HepG2 (cell line): Measurements from ENCODE around the gene PARD3. TPM values are rescaled to one million over a fixed set of nuclear protein-coding genes. Genes with fewer than 3 reads are reported as not detected.

Source experiments
- AFF4 ChIP-seq: sonication (generic); formaldehyde crosslinking; IDR thresholded peaks from 2 replicates; pipeline ENCODE4 v1.4.0; 2020; ENCODE audit warnings: missing genetic modification reagents
- AGO2 ChIP-seq: fragments of 200-400 bp; formaldehyde crosslinking; optimal IDR thresholded peaks from 2 replicates; pipeline ENCODE3; 2017; ENCODE audit warnings: mild to moderate bottlenecking, low read depth, low read length, moderate library complexity
- ATF5 ChIP-seq: sonication (generic); formaldehyde crosslinking; IDR thresholded peaks from 2 replicates; pipeline ENCODE4 v1.4.0; 2020; ENCODE audit warnings: mild to moderate bottlenecking, low read depth, missing genetic modification reagents
- ATF7-NPFF ChIP-seq: sonication (generic); formaldehyde crosslinking; IDR thresholded peaks from 2 replicates; pipeline ENCODE4 v1.8.1; 2023; ENCODE audit warnings: mild to moderate bottlenecking, low read depth, missing genetic modification reagents, moderate library complexity
- CEBPG ChIP-seq: IDR thresholded peaks from 2 replicates; pipeline ENCODE4 v1.6.1; 2016
- ETV5 ChIP-seq: IDR thresholded peaks from 2 replicates; pipeline ENCODE4 v1.6.1; 2018; ENCODE audit warnings: missing biosample characterization, missing genetic modification reagents, inconsistent platforms, borderline replicate concordance
- FOSL1 ChIP-seq: sonication (generic); formaldehyde crosslinking; IDR thresholded peaks from 2 replicates; pipeline ENCODE4 v1.9.0; 2021; ENCODE audit warnings: missing genetic modification reagents, borderline replicate concordance
- HOXD1 ChIP-seq: sonication (generic); formaldehyde crosslinking; IDR thresholded peaks from 2 replicates; pipeline ENCODE4 v1.5.0; 2020; ENCODE audit warnings: missing genetic modification reagents
- MEIS1 ChIP-seq: sonication (generic); formaldehyde crosslinking; IDR thresholded peaks from 2 replicates; pipeline ENCODE4 v1.9.0; 2021; ENCODE audit warnings: mild to moderate bottlenecking, missing genetic modification reagents, moderate library complexity, borderline replicate concordance
- MZF1 ChIP-seq: sonication (generic); formaldehyde crosslinking; IDR thresholded peaks from 2 replicates; pipeline ENCODE4 v1.8.1; 2023; ENCODE audit warnings: mild to moderate bottlenecking, missing genetic modification reagents, borderline replicate concordance
- NR1H2 ChIP-seq: sonication (generic); formaldehyde crosslinking; IDR thresholded peaks from 2 replicates; pipeline ENCODE4 v1.8.1; 2022; ENCODE audit warnings: low read depth, missing genetic modification reagents, borderline replicate concordance
- PATZ1 ChIP-seq: sonication (generic); formaldehyde crosslinking; IDR thresholded peaks from 2 replicates; pipeline ENCODE4 v1.4.0; 2020; ENCODE audit warnings: missing genetic modification reagents
- RFX5 ChIP-seq: IDR thresholded peaks from 2 replicates; pipeline ENCODE4 v1.6.1; 2011; ENCODE audit warnings: low read depth, low read length, improper control_type of control experiment
- SNAI1 ChIP-seq: sonication (generic); formaldehyde crosslinking; IDR thresholded peaks from 2 replicates; pipeline ENCODE4 v1.5.0; 2020; ENCODE audit warnings: mild to moderate bottlenecking, missing genetic modification reagents, borderline replicate concordance
- THYN1 ChIP-seq: sonication (generic); formaldehyde crosslinking; IDR thresholded peaks from 2 replicates; pipeline ENCODE4 v1.8.1; 2023; ENCODE audit warnings: low read depth, mild to moderate bottlenecking, moderate library complexity, missing genetic modification reagents, borderline replicate concordance
- ZFP1 ChIP-seq: IDR thresholded peaks from 2 replicates; pipeline ENCODE4 v1.6.1; 2016
- ZNF383 ChIP-seq: sonication (generic); formaldehyde crosslinking; IDR thresholded peaks from 2 replicates; pipeline ENCODE4 v1.4.0; 2020; ENCODE audit warnings: missing genetic modification reagents, mild to moderate bottlenecking, borderline replicate concordance
- ZNF503 ChIP-seq: sonication (generic); formaldehyde crosslinking; IDR thresholded peaks from 2 replicates; pipeline ENCODE4 v1.4.0; 2020; ENCODE audit warnings: missing genetic modification reagents
- ZNF816 ChIP-seq: sonication (generic); formaldehyde crosslinking; IDR thresholded peaks from 2 replicates; pipeline ENCODE4 v1.8.0; 2022; ENCODE audit warnings: missing genetic modification reagents, mild to moderate bottlenecking, borderline replicate concordance
- ZSCAN22 ChIP-seq: sonication (generic); formaldehyde crosslinking; IDR thresholded peaks from 2 replicates; pipeline ENCODE4 v1.4.0; 2020; ENCODE audit warnings: mild to moderate bottlenecking, missing genetic modification reagents
- polyA plus RNA-seq, 8 experiments: library from polyadenylated mRNA; depleted of rRNA in 3 of 8; stranded (reverse) in 7 of 8; unstranded in 1 of 8; fragments of >200 nt; fragmentation: Illumina TruSeq in 4 of 8; extraction: Trizol in 4 of 8; gene quantifications; 2 replicates each; pipeline versions ENCODE4 v1.2.1 to v1.2.3, GENCODE V29; 2011 to 2016; ENCODE audit warnings: low read depth in 4 of 8, missing spikeins in 1 of 8, mixed read lengths in 1 of 8; ENCODE audit not compliant: insufficient read depth in 1 of 8
- total RNA-seq, 5 experiments: library from RNA; depleted of rRNA; stranded (reverse); fragments of >200 nt; fragmentation: Illumina TruSeq; extraction: Trizol; gene quantifications; 2 replicates each; pipeline ENCODE4 v1.2.3, GENCODE V29; 2016; ENCODE audit warnings: low read depth in 1 of 5

PARD3 gene
- total and polyA plus RNA-seq, 2 of the 13 experiments (the other 11 are each of a cell fraction or from before 2014, with no cell fraction given), result 40.9 to 60.0 TPM

- TF ChIP-seq SNAI1 (CRISPR knock-in tag) (no peak), MEIS1 (no peak), NR1H2 (CRISPR knock-in tag) (no peak), ZFP1 (no peak), AFF4 (CRISPR knock-in tag) (no peak), THYN1 (CRISPR knock-in tag) (no peak), ZNF816 (CRISPR knock-in tag) (no peak), AGO2 (no peak), ATF7-NPFF (CRISPR knock-in tag) (no peak), HOXD1 (CRISPR knock-in tag) (no peak), MZF1 (CRISPR knock-in tag) (no peak), FOSL1 (CRISPR knock-in tag) (no peak), ZNF383 (CRISPR knock-in tag) (no peak), ATF5 (CRISPR knock-in tag) (no peak), RFX5 (no peak), ZSCAN22 (CRISPR knock-in tag) (no peak), CEBPG (peak; percentile 48; the same call in 1 of the 2 replicates), ETV5 (peak; percentile 94), ZNF503 (no peak), PATZ1 (CRISPR knock-in tag) (no peak)
These were observed 598.6 kb downstream of the PARD3 start (continued) for GRCh38 chr10:34216348-34216945.
